IPS DF 4.7 (cell line): ENCODE results near the gene TIMP2.
"Not testable (repeated sequence)": the region's sequence is repeated elsewhere in the genome, so short reads cannot be mapped to it uniquely, and the experiment has no call there.

Source experiments
- DNase-seq: peaks from one replicate; pipeline ENCODE4 v3.0.0-alpha.2; 2013; ENCODE audit warnings: low spot score; ENCODE audit errors: extremely low read depth

The TIMP2 gene

DNA sequence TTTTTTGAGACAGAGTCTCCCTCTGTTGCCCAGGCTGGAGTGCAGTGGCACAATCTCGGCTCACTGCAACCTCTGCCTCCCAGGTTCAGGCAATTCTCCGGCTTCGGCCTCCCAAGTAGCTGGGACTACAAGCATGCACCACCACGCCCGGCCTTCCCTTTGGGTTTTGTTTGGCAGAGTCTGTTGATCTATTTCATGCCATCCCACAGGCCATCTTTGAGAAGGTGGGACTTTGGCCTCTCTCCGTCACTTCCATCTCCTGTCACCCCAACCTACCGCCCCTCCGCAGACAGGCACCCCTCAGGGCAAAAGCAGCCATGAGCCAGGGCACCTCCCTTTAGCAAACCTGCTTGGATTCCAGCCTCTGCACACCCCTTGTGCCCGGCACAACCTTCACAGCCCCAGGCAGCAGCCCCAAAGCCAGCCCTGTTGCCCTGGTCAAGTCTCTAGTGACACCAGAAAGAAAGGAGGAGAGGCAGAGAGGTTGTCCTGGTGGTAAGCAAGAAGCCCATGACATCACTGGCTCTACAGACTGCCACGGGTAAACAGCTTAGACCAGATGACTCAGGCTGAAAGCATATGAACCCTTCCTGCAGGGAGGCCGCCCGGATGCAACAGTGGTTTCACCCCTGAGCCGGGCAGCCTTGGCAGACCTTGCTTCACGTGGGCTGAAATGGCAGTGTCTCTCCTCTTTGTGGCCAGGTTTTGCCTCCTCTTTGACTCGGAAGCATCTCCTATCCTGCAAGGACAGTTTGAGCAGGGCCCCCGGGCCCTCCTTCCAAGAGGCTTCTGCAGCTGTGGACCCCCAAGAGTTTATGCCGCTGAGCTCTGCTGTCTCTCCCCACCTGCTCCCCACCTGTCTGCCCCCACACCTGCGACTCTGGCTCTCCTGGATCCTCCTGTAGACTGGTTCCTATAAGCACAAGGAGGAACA, 8.1 kb upstream of the TIMP2 start:
- no peak for DNase-seq

DNA sequence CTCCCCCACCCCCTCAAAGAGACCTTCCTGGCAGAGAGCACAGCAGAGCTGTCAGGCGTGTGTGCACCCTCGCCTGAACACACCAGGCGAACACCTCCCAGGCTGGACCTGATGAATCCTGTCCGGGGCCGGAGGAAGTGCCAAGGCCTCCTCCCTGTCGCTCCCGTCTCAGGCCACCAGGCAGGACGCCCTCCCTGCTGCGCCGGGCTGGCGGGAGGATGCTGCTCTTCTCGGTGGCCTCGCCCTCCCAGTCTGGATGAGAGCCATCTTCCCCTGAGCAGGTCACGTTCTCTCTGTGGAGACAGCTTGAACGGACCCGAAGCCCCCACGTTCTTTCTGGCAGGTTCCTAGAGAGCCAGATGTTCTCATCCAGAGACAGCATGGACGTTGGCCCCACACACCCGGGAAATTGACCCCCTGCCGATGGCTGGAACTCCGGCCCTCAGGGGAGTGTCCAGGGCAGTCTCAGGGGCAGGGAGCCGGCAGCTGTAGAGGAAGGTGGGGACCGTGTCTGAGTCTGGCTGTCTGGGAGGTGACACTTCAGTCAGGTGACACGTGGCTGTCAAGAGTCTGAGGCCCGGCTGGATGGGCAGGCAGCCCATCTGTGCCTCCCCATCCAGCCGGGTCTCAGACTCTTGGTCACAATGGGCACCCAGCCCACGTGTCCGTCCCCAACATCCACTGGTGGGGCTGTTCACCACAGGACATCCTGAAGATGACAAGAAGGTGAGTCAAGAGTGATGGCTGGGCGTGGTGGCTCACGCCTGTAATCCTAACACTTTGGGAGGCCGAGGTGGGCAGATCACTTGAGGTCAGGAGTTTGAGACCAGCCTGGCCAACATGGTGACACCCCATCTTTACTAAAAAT, 5.0 kb upstream of the TIMP2 start:
- no peak for DNase-seq

DNA sequence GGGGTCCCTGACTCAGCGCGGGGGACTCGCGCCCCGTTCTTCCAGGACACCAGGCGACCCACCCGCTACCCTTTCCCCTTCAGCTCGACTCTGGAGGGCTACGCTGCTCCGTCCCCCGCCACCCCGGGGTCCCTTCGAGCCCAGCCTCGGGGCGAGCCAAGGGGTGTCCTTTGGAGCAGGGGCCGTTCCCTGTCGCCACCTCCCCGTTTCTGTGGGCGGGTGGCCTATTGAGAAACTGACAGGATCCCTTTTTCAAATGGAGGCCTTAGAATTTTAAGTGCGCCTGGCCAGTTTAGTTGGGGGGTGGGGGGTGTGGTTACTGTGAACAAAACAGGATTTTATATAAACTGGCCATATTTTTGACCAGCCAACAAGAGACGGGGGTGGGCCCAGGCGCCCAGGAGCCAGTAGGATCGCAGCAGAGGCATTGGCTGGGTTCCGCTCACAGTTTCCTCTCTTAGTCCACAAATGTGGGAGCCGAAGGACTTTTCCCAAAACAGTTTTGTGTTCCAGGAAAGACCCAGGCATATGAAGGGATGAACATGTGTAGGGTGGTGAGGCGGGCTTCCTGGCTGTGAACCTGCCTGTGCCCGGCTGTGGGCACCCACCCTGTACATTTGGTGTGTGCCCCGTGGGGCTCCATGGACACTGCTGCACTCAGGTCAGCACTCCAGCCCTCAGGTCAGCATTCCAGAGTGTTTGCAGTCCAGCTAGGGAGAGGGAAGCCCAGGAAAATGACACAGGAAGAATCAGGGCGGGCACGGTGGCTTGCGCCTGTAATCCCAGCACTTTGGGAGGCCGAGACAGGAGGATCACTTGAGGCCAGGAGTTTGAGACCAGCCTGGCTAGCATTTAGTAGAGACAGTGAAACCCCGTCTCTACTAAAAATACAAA, 722 bp upstream of the TIMP2 start:
- DNase-seq: no peak

DNA sequence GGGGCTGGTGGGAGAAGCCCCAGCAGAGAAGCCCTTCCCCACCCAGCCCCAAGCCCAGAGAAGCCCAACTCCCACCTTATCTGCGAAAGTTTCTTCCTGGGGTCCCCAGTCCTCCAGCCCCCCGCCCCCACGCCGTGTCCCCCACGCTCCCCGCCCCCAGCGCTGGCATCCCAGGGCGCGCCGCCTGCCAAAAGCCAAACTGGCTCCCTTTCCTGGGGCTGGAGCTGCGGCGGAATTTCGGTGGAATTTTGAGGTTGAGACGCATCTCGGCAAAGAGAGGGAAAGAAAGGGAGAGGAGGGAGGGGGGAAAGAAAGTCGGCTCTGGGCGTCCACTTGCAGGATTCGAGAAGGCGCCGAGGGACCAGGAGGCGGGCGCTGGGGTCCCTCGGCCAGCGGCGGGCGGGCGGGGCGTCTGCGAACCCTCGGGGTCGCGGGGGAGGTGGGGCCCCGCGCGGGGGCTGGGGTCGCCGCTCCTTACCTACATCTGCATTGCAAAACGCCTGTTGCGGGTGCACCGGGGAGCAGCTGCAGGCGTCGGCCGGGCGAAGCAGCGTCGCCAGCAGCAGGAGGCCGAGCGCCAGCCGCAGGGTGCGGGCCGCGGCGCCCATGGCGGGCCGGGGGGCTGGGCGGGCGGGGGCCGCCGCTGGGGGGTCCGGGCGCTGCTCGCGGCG, 571 bp downstream of the TIMP2 start:
- no peak for DNase-seq

DNA sequence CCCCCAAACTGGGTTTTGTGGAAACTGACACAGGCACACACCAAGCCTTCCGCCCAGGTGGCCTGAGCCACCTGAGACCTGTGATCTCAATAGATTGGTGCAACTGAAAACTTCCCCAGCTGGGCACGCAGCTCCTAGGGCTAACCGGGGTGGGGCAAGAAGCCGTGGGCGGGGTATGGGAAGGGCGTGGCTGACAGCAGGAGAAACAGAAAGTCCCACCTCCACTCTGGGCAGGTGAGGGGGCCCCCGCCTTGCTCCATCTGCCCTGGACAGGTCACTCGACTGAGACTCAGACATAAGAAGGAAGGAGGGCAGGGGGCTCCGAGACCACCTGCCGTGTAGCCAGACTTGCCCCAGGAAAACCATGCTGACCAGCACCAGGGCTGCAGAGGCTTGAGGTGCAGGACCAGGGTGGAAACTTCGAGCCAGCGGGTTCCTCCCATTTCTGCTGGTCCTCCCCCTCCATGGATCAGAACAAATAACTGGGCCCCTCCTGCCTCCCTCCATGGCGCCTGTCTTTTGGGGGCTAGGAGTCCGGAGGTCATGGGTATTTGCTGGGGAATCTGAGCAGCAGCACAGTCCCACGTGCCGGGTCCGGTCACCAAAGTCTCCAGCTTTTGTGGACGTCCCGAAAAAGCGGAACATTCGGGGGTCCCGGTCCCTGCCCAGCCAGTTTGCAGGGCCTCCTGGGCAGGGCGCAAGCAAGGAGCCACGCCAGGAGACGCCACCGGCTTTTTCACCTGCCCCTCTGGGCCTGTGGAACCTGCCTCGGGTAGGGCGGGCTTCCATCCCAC, 1.3 kb downstream of the TIMP2 start:
- no peak for DNase-seq

DNA sequence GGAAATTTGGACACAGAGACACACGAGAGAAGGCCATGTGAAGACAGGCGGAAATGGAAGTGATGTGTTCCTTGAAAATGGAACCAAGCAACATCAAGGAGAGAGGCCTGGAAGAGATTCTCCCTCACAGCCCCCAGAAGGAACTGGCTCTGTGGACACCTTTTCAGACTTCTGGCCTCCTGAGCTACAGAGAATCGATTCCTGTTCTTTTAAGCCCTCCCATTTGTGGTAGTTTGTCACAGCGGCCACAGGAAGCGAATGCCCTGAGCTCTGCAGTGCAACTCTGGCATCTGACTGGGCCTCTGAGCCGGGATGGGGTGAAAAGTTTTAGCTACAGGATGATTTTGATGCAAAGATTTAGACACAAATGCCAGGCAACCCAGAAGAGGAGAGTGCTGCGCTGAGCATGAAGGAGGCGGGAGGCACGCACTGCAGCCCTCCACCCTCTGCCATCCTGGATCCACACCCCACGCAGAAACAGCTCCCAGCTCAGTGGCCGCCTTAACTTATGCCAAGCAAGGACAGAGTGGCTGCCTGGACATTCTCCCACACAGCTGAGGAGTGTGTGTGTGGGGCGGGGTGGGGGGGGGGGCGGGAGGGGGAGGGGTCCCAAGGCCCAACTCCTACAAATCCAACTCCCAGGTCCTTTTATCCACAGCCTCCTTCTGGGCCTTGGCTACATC, 2.2 kb downstream of the TIMP2 start:
- DNase-seq: no peak

DNA sequence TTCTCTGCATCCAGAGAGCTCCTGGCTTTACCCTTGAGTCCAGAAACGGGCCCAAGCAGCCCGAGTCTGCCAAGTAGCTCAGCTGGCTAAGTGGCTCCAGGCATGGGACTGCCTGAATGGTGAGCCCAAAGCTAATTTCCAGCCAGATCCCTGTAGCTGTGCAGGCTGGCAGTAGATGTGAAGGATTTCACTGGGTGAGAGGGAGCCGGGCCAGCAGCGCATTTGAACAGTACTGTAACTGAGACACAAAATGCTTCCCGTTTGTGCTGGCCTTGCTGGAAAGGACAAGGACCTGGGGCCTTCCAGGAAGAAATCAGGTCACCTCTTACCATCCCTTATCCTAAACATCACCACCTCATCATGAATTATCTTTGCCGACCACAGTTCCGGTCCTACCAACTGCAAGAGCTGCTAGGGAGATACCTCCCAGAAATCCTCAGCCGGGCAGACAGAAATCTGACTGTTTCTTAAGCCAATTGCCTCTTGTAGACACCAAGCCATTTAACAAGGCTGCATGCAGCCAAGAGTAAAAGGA, 3.7 kb downstream of the TIMP2 start:
- DNase-seq: no peak

DNA sequence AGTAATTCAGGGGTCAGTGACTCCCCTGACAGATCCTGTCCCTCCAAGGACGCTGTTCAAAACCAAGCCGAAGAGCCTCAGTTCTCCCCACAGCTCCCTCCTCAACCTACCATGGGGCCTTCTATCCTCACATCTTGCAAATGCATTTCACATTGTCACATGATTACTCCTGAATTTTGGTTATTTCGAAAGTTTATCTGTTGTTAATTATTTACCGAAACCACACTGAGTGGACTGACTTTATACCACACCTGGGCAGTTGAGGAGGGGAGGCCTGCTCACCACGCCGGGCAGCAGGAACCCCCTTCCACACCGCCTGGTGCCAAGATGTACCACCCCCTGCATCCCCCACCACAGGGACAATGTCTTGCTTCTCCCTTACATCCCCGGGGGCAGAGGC, 4.7 kb downstream of the TIMP2 start:
- DNase-seq: no peak

DNA sequence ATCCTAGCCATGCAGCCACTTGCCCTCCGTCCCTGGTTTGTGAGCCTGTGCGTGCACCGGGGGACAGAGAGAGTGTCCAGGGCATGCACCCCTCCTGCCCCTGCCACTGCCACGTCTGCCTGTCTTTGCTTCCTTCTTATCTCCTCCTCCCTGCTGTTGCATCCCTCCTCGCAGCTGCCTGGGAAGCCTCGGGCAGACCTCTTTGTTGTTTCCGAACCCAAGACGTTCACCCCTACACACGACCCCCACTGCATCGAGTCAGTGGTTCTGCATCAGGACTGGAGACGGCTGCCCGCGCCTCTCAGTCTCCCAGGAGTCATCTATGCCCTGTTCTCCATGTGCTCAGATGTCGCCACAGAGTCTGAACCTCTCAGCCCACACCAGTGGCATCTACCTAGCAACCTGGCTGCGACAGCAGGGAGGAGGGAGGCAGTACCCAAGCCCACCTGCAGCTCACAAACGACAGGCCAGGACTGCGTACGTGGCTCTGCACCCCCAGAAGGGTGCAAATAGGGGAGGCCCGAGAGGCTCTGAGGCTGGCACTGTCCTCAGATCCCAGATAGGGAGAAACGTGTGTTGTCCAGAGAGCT, 5.2 kb downstream of the TIMP2 start:
- no peak for DNase-seq

DNA sequence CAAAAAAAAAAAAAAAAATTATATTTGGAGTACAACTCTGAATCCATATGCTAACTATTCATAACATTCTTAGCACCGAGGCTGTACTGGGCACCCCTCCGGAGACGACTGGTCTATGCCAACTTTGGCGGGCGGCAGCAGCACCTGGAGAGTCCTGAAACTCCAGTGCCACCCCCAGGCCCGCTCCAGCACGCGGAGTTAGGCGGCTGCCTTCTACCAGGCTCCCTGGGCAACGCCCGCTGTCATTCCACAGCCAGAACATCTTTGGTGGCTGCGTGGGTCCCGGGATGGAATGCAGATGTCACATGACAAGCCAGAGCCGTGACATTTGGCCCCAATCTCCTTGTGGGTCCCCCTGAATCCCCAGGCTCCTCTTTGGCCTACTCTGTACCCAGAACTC, 6.2 kb downstream of the TIMP2 start:
- DNase-seq: no peak

DNA sequence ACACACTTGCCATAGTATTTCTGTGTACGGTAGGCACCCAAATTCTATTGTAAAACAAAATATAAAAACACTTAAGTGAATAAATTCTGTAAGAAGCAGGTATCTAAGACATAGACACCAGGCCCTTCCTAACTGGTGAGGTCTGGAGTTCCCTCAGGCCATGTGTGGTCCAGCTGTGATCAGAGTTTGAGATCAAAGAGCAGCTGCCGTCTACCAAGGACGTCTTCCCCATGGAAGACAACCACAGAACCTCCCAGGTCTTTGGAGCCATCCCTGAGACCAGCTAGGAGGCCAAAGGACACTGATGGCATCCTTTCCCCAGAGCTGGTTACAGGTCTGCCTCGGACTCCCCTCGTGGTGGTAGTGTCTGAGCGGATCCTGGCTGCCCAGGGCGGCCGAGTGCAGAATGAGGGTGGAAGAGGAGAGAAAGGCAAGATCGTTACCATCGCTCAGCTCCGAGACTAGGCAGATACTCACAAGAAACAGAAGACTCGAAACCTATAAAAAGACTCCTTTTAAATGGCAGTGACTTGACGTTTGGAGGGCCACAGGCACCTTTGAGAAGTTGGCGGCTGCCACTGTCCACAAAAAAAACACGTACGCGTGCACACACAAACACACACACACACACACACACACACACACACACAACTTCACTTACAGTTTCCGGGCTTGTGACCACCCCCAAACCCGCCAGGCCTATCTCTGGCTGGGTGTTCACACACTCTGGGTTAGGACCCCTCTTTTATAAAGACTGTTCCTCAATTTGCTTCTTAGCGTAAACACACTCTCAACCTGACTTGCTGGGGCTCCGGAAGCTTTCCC, 7.5 kb downstream of the TIMP2 start:
- no peak for DNase-seq

DNA sequence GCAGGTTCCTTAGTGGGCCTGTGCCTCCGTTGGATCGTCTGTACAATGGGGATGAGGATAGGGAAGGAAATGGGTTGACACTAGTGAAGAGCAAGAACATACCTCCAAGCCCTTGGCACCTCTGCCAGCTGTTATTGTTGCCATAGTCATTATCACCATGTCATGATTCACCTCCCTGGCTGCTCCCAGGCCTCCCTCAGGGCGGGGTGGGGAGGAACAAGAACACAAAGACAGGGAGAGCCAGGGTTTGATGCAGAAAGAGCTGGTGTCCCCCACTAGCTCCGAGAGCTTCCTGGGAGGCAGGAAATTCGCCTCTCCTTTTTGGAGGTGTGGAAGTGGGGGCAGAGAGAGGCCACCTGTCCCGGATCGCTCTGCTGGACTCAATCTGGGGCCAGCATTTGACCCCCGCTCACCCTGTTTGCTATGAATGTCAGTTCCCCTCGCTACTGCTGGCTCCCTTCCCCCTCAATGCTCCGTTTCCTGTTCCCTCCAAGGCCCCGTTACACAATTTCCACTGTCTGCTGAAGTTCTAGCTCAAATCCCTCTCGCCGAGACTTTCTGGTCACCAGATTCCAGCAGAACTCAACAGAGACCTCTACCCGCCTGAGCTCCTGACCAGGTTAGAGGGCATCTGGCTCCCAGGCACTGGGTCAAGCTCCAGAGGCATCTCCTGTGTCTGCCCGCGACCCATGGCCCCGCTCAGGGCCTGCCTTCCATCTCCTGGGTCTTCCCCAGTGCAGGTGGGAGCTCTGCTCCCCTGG, 9.1 kb downstream of the TIMP2 start:
- DNase-seq: no peak

DNA sequence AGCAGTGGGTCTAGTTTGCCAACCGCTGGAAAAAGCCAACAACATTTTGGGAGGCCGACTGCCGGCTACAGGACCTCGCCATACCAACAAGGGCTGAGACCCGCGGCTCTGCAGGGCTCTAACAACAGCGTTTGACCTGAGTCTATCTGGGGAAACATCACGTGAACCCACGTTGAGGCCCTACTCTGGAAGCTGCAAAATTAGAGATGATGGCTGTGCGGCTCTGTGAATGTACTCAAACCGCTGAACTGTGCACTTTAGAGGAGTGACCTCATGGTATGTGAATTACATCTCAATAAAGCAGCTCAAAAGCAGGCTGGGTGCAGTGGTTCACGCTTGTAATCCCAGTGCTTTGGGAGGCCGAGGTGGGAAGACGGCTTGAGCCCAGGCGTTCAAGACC, 12.1 kb downstream of the TIMP2 start:
- DNase-seq: no peak

DNA sequence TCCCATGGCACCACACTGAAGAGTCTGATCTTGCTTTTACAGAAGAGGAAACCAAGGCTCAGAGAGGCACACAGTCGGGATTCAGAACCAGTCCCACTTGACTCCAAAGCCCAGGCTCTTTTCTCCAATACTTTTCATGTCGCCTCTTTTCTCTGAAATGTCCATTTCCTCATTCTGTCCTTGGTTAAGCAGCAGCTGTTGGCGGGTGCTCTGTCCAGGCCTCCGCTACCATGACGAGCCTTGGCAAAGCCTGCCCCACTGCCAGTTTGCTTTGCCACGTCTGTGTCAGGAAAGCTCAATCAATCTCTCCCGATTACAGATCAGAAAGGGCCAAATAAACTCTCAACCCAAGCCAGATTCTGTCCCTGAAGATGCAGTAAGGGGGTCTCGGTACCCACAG, 13.1 kb downstream of the TIMP2 start:
- no peak for DNase-seq

DNA sequence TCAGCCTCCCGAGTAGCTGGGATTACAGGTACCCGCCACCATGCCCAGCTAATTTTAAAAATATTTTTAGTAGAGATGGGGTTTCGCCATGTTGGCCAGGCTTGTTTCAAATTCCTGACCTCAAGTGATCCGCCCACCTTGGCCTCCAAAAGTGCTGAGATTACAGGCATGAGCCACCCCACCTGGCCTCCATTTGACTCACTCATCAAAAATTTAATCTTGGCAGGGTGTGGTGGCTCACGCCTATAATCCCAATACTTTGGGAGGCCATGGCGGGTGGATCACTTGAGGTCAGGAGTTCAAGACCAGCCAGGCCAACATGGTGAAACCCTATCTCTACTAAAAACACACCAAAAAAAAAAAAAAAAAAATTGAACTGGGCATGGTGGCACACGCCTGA, 13.6 kb downstream of the TIMP2 start:
- DNase-seq: not testable (repeated sequence)

DNA sequence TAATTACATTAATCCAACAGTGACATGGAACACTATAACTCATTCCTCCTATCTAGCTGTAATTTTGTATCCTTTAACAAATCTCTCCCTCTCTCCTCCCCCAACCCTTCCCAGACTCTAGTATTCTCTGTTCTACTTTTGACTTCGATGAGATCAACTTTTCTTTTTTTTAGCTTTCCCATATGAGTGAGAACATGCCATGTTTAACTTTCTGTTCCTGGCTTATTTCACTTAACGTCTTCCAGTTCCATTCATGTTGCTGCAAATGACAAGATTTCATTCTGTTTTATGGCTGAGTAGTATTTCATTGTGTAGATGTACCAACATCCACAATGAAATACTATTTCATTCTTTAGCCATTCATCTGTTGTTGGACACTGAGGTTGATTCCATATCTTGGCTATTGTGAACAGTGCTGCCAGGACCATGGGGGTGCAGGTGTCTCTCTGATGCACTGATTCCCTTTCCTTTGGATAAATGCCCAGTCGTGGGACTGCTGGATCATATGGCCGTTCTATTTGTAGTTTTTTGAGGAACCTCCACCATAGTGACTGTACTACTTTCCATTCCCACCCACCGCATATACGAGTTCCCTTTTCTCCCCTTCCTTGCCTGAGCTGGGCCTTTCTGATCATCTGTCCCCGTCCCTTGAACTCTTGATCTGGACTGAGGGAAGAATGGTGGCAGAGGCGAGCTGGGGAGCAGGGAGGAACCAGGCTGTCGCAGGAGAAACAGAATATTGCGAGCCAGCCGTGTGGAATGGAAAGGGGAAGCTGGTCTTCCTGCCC, 14.5 kb downstream of the TIMP2 start:
- DNase-seq: no peak
